WTC11 (cell line): ENCODE measurements around the gene SLCO1B3.

Experiments used
- CREB1 ChIP-seq: sonication (generic); formaldehyde crosslinking; IDR thresholded peaks from 2 replicates; pipeline ENCODE4 v1.8.0; 2023; ENCODE audit warnings: mild to moderate bottlenecking, missing genetic modification reagents
- E2F4 ChIP-seq: sonication (generic); formaldehyde crosslinking; IDR thresholded peaks from 2 replicates; pipeline ENCODE4 v1.8.1; 2022; ENCODE audit warnings: low read depth, mild to moderate bottlenecking, moderate library complexity, missing genetic modification reagents, borderline replicate concordance
- FOXJ3 ChIP-seq: sonication (generic); formaldehyde crosslinking; IDR thresholded peaks from 2 replicates; pipeline ENCODE4 v1.9.0; 2021; ENCODE audit warnings: missing genetic modification reagents, mild to moderate bottlenecking, borderline replicate concordance
- MAX ChIP-seq: sonication (generic); formaldehyde crosslinking; IDR thresholded peaks from 2 replicates; pipeline ENCODE4 v1.8.0; 2022; ENCODE audit warnings: mild to moderate bottlenecking, missing genetic modification reagents
- RELA ChIP-seq: sonication (generic); formaldehyde crosslinking; IDR thresholded peaks from 2 replicates; pipeline ENCODE4 v1.8.1; 2022; ENCODE audit warnings: missing genetic modification reagents, mild to moderate bottlenecking, borderline replicate concordance
- SP1 ChIP-seq: sonication (generic); formaldehyde crosslinking; conservative IDR thresholded peaks from 2 replicates; pipeline ENCODE4 v1.8.1; 2022; ENCODE audit warnings: missing genetic modification reagents
- TCF7 ChIP-seq: sonication (generic); formaldehyde crosslinking; IDR thresholded peaks from 2 replicates; pipeline ENCODE4 v1.8.0; 2022; ENCODE audit warnings: mild to moderate bottlenecking, low read depth, missing genetic modification reagents, moderate library complexity
- TEAD4 ChIP-seq: sonication (generic); formaldehyde crosslinking; IDR thresholded peaks from 2 replicates; pipeline ENCODE4 v1.8.0; 2022; ENCODE audit warnings: mild to moderate bottlenecking, missing genetic modification reagents
- ZNF232 ChIP-seq: sonication (generic); formaldehyde crosslinking; IDR thresholded peaks from 2 replicates; pipeline ENCODE4 v1.8.0; 2022; ENCODE audit warnings: mild to moderate bottlenecking, missing genetic modification reagents
- TF ChIP-seq, protein P1 (sequence below): fragments of 200-600 bp; IDR thresholded peaks from 2 replicates; pipeline ENCODE4 v1.8.0; 2022; ENCODE audit warnings: antibody characterized with exemption

DNA sequence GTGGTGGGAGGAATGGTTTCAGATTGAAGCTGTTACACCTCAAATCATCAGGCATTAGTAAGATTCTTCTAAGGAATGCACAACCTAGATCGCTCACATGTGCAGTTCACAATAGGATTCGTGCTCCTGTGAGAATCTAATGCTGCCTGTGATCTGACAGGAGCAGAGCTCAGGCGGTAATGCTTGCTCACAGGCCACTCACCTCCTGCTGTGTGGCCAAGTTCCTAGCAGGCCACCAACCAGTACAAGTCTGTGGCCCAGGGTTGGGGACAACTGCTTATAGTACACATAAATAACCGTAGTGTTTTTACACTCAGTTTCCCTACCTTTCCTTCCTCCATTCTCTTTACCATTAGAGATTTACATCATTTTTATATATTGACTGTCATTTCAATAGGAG is 121.4 kb downstream of the SLCO1B3 start:
- TF ChIP-seq RELA (CRISPR knock-in tag) (no peak), TCF7 (CRISPR knock-in tag) (no peak), TEAD4 (no peak), MAX (CRISPR knock-in tag) (no peak), E2F4 (CRISPR knock-in tag) (no peak), CREB1 (CRISPR knock-in tag) (no peak), FOXJ3 (CRISPR knock-in tag) (no peak), ZNF232 (CRISPR knock-in tag) (no peak), SP1 (no peak)
- TF ChIP-seq, protein P1, sequence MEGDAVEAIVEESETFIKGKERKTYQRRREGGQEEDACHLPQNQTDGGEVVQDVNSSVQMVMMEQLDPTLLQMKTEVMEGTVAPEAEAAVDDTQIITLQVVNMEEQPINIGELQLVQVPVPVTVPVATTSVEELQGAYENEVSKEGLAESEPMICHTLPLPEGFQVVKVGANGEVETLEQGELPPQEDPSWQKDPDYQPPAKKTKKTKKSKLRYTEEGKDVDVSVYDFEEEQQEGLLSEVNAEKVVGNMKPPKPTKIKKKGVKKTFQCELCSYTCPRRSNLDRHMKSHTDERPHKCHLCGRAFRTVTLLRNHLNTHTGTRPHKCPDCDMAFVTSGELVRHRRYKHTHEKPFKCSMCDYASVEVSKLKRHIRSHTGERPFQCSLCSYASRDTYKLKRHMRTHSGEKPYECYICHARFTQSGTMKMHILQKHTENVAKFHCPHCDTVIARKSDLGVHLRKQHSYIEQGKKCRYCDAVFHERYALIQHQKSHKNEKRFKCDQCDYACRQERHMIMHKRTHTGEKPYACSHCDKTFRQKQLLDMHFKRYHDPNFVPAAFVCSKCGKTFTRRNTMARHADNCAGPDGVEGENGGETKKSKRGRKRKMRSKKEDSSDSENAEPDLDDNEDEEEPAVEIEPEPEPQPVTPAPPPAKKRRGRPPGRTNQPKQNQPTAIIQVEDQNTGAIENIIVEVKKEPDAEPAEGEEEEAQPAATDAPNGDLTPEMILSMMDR, result no peak
